BJ (cell line): Measurements from ENCODE around the gene ARHGAP4. TPM values are rescaled to one million over a fixed set of nuclear protein-coding genes. Genes with fewer than 3 reads are reported as not detected.

Source experiments
- CTCF ChIA-PET: fragments of 350-600 bp; formaldehyde crosslinking; extraction: SDS; loops from one replicate; lab custom pipeline; 2021; ENCODE audit warnings: antibody characterized with exemption, inconsistent platforms; lab: Yijun Ruan, JAX
- POLR2A ChIA-PET: fragments of 300-600 bp; sonication (Branson Sonifier 250); formaldehyde crosslinking; extraction: SDS; loops from one replicate; lab custom pipeline; 2021; ENCODE audit warnings: antibody characterized with exemption; lab: Charles Lee
- DNase-seq: peaks from one replicate; pipeline ENCODE4 v3.0.0-alpha.2; 2011; ENCODE audit warnings: low read depth
- H3K27me3 ChIP-seq: 2 replicates; pipeline ENCODE4 v1.6.0; 2011; ENCODE audit warnings: low read length; ENCODE audit not compliant: control insufficient read depth, insufficient read depth
- H3K36me3 ChIP-seq: 2 replicates; pipeline ENCODE4 v1.5.1; 2011; ENCODE audit warnings: low read length; ENCODE audit not compliant: control insufficient read depth, insufficient read depth
- H3K4me3 ChIP-seq: 2 replicates; pipeline ENCODE4 v1.5.1; 2011; ENCODE audit warnings: low read depth, mild to moderate bottlenecking, control low read depth, low read length
- CTCF ChIP-seq: IDR thresholded peaks from 2 replicates; pipeline ENCODE4 v1.5.1; 2011; ENCODE audit warnings: low read depth, mild to moderate bottlenecking, control low read depth, inconsistent platforms, low read length, moderate library complexity; ENCODE audit not compliant: insufficient read depth
- polyA plus RNA-seq: library from polyadenylated mRNA; depleted of rRNA; stranded (reverse); fragments of >200 nt; gene quantifications from 2 replicates; pipeline ENCODE4 v1.2.3, GENCODE V29; 2011

Gene ARHGAP4
- polyA plus RNA-seq, 1 experiment = 0.82 TPM

GRCh38 chrX:153939573-153939972 is 13.5 kb upstream of the ARHGAP4 start:
- Histone ChIP-seq H3K36me3 (no peaks in the 10 kb centered on the region), H3K27me3 (no peaks in the 10 kb centered on the region), H3K4me3 (no peak overlapping the region)
- no peak for TF ChIP-seq CTCF
- ChIA-PET POLR2A (interaction anchor here (0.8 kb wide), 1 partner anchor 60 kb away, joined by 4 read pairs; no protein-coding TSS in a partner anchor), CTCF (no interaction called here)
- DNase-seq = no peak

GRCh38 chrX:153938226-153938786 is 12.2 kb upstream of the ARHGAP4 start:
- no peak overlapping the region for H3K4me3 ChIP-seq
- no peaks in the 10 kb centered on the region for H3K27me3 ChIP-seq
- DNase-seq = no peak
- TF ChIP-seq CTCF = no peak
- no peaks in the 10 kb centered on the region for H3K36me3 ChIP-seq
- ChIA-PET POLR2A (no interaction called here), CTCF (interaction anchor here (0.7 kb wide), 1 partner anchor 15 kb away, joined by 3 read pairs; no protein-coding TSS in a partner anchor)

- Histone ChIP-seq H3K4me3 (no peak overlapping the region), H3K27me3 (no peaks in the 10 kb centered on the region), H3K36me3 (peaks cover under 1% of the 10 kb centered on the region; the same call in 1 of the 2 replicates)
- TF ChIP-seq CTCF = no peak
- DNase-seq = no peak
- POLR2A ChIA-PET = no interaction called here
- CTCF ChIA-PET = no interaction called here
Observed at GRCh38 chrX:153937056-153937455, 11.0 kb upstream of the ARHGAP4 start.

GRCh38 chrX:153935326-153935851 is 9.3 kb upstream of the ARHGAP4 start:
- Histone ChIP-seq H3K27me3 (no peaks in the 10 kb centered on the region), H3K36me3 (peaks cover 6% of the 10 kb centered on the region; the same call in 1 of the 2 replicates), H3K4me3 (peak overlapping the region; percentile 39)
- CTCF ChIA-PET = interaction anchor here (3.8 kb wide), 1 partner anchor 12 kb away, joined by 18 read pairs; no protein-coding TSS in a partner anchor
- POLR2A ChIA-PET = interaction anchor here (0.7 kb wide), 1 partner anchor 160 kb away, joined by 3 read pairs; no protein-coding TSS in a partner anchor
- TF ChIP-seq CTCF = no peak
- no peak for DNase-seq

GRCh38 chrX:153934762-153935325 is 8.8 kb upstream of the ARHGAP4 start, which contains the start of gene NAA10:
TSS of gene NAA10 (minus strand) at chrX:153935037. CDS start at chrX:153934904, 133 bp downstream.
- DNase-seq = no peak
- CTCF ChIA-PET = interaction anchor here (3.8 kb wide), 1 partner anchor 12 kb away, joined by 18 read pairs; no protein-coding TSS in a partner anchor
- no peak for TF ChIP-seq CTCF
- Histone ChIP-seq H3K4me3 (peak within 1 kb of the TSS; percentile 71), H3K36me3 (peaks cover 8% of the 10 kb centered on the region), H3K27me3 (no peaks in the 10 kb centered on the region)
- POLR2A ChIA-PET = interaction anchor here (0.7 kb wide), 1 partner anchor 160 kb away, joined by 3 read pairs; no protein-coding TSS in a partner anchor
